Effector CD8-positive, alpha-beta T cell (primary cell): ENCODE measurements around the gene PLD1.
A peak's percentile ranks its signal among the peaks of the same experiment; 100 is the strongest.

Source experiments
- DNase-seq: peaks from one replicate; lab custom pipeline; 2025; lab: John Stamatoyannopoulos, UW

The PLD1 gene

DNA sequence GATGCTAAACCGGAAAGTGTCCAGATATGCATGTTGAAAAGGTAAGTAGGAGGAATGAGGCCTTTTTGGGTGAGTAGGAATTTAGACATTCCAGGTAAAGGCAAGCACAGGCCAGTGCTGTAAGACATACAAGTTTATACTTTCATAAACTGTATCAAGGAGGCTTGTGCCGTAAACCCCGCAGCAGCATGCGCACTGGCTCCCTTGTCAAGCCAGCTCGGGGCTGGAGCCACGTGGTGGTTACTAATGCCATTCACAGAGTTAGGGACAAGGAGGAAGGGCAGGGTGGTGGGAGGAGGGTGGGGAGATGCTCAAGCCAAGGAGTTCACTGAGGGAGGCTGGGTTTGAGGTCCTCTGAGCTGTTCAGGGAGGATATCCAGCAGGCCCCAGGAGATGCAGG is 35.8 kb downstream of the PLD1 start:
- DNase-seq = no peak

DNA sequence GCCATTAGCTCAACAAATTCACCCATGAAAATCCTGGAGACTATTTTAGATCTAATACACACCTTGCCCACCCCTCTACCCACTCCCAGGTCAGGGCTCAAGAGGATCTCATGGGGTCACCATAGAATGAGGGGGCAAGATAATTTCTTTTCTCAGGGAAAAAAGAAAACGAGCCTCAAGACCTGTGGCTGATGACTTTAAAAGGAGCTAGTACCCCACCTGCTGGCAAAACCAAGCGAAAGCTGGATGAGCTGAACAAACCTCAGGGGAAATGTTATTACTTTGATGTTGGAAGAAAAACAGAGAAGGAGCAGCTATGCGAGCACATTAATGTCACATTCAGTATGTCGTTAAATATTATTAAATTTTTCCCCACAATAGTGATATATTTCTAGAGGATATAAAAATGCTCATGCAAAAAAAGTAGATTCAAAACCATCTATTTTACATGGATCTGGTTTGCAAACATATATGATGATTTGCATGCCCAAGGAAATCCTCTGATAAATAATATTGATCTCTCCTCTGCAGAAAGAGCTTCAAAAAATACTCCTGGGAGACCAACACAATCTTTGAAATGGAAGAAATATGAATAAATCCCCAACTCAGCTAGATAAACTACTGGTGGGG is 37.7 kb downstream of the PLD1 start:
- DNase-seq = peak; percentile 21

DNA sequence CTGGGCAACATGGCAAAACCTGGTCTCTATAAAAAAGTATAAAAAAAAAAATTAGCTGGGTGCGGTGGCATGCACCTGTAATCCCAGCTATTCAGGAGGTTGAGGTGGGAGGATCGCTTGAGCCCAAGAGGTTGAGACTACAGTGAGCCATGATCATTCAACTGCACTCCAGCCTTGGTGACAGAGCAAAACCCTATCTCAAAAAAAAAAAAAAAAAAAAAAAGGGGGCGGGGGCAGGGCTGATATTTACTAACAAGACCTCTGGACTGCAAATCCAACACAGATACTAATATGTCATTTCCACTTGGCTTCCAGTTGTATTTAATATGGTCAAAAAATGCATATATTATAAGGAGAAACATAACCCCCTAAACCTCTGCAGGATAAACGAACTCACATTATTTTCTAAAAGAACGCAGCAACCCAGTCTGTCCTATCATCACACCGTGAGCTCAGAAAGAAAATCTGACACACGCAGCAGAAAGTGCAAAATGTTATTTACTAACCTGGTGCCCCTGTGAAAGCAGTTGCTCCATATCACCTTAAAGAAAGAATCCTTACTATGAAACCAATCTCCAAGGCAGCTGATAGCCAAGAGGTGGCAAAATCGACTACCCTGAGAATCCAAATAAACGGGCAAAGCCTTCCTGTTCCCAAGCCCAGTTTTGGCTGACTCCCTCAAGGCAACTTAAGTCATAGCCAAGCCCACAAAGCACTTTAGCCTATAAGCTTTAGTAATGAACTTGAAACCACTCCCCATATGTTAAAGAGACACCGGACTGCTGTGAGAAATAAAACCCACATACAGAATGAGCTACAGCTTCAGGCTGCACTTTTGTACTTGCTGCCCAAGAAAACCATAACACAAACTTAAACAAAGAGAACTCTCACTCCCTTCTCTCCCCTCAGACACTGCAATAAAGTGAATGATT is 39.3 kb downstream of the PLD1 start:
- DNase-seq = no peak

DNA sequence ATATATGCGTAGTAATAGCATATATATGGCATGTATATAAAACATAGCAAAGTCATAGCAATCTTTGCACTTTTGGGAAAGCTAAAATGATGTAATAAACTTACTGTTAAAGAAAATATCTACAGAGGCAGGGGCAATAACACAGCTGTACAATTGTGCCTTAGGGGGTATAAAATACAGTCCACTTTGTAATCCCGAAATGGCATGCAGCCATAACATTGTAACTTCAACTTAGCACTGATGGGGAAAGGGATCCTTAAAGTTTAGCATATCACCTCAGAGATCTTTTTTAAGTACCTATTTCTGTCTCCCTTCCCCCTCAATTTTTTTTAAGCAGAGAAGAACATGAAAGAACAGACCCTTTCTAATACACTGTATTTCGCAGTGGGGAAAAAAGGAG is 40.8 kb downstream of the PLD1 start:
- DNase-seq = no peak

DNA sequence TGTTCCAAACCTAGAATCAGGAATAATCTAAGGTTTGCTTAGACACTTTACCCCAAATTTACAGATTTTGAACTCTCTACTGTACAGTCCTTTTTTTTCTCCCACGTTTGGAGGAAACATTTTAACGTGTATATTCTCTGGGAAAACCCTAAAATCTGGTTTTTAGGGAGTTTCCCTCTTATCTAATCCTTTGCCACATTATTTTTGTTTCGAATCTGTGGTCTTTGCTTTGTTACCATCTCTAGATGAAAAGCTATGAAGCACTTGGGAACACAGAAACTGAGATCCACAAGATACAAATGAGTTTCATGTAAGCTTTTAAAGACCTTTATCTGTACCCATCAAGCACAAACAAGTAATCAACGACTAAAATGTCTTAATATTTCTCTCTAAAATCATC is 41.3 kb downstream of the PLD1 start:
- no peak for DNase-seq

DNA sequence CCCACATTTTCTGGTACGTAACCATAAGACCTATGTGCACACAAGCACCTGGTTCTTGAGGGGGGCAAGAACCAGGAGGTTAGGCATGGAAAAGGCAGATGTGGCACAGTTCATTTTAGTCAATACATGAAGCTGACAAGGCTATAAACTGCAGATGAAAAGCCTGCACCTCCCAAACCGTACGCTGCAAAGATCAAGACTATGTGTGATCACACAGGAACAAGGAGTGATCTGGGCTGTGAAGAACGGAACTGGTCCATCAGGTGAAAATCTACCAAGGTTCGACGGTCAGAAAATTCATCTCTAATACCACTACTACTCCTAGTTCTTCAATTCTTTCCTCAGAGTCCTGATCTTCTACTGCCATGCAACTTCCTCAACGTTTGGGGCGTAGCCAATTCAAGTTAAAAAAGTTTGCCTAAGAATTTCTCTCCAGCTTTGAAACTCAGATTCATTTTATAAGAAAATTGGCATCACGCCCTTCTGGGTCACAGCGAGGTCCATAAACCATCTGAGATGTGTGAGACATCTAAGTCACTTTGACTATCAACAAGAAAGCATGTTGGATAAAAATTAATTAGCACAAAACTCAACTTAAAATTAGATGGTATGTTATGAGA is 41.9 kb downstream of the PLD1 start:
- no peak for DNase-seq

DNA sequence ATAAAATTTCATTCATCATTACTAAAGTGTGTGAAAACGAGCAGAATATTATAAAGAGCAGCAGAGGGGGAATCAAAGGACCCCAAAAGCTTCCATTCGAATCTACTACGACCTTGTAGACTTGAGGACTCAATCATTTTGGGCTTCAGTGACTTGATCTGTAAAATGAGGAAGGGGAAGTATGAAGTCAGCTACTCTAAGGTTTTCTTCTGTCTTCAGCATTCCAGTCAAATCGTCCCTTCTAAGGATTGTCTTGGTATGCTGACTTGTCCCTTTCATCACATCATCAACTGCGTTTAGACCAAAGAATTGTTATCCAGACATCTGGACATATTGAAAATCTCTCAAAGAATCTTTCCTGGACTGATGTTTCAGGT is 44.8 kb downstream of the PLD1 start:
- no peak for DNase-seq

DNA sequence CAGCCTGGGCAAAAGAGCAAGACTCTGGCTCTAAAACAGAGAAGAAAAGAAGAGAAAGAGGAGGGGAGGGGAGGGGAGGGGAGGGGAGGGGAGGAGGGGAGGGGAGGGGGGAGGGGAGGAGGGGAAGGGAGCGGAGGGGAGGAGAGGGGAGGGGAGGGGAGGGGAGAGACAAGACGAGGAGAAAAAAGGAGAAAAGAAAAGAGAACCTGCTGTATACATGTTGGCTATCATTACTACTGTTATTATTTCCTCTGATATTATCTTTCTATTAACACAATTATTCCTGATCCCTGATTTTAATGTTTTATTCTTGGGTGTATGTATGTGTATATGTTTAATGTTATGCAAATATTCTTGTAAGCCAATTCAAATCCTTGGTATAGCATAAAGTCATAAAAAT is 46.9 kb downstream of the PLD1 start:
- DNase-seq = no peak

DNA sequence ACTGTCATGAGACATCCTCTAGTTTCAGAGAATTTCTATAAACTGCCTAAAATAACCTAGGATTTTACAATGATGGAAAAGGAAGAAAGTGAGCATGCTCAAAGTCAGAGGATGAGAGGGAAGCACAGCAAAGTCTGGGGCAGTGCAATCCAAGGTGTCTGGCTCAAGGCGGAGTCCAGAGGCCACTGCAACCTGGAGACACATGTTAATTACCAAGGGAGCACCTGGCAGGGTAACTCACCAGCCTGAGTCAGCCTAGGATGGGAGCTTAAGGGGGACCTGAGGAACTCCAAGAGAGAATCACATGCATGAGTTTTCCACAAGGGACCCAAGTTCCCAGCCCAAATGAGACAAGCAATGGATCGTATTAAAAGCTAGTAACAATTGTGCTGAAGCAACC is 49.8 kb downstream of the PLD1 start:
- no peak for DNase-seq

DNA sequence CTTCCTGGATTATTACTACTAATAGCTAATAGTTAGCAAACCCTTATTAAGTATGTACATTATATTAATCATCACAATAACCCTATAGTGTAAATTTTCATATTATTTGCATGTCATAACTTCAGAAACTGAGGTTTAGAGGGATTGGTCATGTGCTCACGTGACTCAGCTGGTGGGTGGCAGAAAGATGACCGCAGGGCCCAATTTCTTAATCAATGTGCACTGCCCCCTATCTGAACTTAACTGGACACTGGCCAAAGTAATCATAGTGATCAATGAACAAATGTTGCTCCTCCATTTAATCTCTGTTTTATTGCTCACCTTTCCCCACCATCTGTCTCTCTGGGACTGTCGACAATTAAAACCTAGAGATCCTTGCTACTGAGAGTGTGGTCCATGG is 52.2 kb downstream of the PLD1 start:
- DNase-seq = no peak

DNA sequence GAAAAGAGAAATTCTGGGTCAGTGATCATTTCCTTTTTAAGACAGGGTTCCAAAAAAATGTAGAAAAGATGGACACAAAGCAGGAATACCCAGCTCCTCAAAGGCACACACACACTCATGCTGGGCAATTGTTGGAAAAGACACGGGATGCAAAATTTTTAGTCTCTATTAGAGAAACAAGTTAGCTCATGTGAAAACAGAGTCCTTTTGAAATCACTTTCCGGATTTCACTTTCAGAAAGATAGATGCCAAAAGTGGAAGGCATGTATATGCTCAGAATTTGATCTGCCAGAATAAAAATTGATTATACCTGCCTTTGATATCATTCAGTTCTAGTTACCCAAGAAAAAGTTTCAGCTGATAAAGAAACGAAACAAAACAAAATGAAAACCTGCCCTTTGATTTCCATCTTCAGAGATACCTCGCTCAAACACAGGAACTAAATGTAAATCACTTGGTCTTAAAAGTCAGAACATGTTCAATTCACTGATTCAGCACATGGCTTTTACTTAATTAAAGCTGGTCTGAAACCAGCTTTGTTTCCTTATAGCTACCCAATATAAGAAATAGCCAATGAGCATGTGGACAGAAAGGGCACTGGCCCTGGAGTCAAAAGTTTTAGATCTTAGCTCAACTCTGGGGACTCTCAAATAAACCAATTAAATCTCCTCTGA is 52.8 kb downstream of the PLD1 start:
- no peak for DNase-seq

DNA sequence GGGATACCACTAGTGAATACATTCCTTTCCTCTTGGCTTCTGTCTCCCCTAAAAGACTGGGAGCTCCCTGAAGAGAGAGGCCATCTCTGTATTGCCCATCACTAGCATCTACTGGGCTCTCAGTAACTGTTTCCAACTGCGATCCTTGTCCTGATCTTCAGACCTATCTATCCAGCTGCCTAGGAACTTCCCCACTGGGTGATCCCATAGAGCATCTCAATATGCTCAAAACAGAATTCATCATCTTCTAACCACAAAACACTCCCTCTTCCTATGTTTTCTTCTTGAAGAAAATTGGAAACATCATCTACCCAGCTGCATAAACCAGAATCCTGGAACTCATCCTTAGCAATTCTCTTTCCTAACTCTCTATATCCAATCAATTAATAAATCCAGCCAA is 54.6 kb downstream of the PLD1 start:
- no peak for DNase-seq

DNA sequence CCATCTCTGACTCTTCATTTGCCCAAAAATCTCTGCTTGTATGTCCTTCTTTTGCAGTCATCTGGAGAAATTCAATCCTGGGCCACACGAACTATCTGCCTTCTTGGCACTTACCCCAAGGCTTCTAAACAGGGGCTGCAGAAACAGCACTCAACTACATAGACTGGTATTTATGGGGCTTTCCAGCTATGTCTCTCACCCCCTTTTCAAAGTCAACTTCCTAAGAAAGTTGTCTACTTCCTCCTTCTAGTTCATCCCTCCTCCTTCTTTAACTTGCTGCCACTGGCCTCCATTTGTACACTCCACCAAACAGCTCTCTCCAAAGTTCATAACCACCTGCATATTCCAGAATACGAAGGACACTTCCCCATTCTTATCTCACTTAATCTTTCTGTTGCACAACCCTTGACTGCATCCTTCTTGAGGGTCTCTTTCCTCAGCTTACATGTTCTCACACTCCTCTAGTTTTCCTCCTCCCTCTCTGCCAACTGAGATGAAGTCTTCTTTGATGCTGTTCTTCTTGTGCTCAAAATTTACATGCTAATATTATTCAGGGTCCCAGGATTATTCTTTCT is 55.2 kb downstream of the PLD1 start:
- DNase-seq = no peak

DNA sequence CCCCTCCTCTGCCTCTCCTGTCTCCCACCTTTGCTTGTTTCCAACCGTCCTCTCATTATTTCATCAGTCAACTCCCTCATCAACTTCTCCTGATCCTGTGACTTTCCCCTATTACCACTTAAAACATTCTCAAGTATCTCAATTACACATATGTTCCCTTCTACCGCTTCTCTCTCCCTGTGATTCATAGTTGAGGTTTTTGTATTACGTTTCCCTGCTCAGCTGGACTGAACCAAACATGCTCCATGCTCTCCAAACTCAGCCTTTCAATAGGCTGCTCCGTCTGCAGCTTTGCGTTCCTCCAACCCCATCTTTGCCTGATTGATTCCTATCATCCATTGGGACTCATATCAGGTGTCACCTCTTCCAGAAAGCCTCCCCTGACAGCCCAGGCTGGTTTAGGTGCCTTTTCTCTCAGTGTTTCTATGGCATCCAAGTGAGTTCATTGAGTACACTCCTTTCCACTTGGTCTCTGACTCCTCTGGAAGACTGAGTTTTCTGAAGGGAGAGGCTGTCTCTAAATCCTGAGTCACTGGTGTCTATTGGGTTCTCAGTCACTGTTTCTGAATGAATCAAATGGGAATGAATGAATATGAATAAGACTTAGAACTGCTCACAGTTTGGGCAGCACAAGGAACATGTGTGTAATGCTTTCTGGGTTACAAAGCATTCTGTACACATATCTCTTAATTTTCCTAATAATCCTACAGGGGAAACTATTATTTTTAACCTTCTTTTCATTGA is 56.4 kb downstream of the PLD1 start:
- no peak for DNase-seq

DNA sequence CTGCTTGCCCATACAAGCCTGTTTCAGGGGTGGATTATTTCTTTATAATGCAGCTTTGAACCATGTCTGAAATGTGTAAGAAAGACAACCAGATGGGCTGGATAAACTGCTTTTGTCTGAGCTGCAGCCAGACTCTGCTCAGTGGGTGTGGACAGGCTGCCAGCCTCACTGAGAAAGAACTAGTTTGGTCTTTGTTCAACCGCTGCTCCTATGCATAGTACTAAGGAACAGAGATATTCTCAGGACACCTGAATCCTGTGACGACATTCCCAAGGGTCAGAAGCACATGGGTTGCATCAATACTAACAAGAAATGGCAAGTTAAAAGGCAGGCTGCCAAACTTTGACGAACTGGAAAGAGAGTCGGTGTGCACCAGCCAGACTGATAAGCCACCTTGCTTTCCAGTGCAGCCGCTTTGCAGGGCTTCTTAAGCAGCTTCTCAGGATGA is 57.2 kb downstream of the PLD1 start:
- no peak for DNase-seq

DNA sequence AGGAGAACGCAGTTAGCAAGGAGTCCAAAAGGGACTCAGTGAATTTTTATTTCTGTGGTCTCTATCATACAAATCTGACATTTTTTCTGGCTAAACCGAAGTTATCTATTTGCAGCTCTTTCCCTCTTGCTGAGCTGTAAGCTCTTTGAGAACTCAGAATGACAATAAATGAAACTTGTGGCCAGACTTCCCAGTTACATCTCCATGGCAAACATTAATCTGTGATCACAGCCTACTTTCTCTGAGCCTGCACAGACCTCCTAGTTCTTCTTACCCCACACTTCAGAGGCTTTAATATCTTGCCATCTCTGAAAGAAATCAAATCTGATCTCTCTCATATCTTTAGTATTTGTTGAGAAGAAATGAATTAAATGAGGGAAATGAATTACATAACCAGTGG is 58.0 kb downstream of the PLD1 start:
- DNase-seq = no peak

DNA sequence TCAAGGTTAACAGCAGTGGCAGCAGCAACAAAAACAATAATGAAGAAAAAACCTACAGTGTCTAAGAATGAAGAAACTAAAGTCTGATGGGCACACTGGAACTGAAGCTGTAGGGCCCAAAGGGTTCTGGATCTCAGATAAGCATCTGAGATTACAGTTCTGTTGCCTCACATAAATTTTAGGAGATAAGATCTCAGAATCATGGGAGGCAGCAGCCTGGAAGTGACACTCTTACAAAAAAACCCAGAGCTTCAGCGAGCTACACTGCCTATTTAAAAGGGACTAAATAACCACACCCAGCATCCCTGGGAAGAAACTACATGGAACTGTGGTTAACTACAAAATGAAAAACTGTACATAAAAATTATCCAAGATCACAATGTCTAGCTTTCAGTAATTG is 61.2 kb downstream of the PLD1 start:
- DNase-seq = no peak

DNA sequence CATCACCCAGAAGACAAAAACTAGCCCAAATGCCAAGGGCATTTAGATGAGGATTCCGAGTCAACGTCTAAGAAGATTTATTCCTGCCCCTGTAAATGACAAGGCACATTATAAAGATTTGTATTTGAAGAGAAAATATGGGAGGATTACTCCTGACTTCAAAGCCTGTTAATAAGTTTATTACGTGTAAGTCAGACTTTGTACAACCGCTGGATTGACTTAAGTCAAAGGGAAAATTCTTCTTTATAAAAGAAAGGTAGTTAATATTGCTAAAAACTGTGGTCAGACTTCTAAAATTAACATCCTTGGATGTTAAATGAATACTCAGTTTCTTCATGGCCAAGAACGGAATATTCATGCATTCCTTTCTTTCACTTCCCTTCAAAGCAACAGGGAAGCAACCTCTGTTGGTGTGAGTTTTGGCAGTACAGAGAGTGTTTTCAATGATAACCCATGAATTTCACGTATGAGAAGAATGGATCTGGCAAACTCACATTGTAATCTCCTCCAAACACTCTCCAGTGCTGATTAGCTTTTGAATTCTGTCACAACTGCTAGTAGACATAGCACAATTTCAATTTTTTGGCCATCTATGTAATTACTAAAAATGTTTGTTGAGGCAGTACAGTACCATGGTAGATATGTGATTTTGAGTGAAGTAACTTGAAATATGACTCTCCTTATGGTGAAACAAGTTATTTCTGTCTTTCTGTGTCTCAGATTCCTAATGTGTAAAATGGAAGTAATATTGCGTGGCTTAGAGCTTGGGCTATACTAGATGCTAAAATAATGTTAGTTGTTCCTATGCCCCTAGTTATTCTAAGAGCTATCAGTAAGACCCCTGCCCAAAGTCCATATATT is 62.0 kb downstream of the PLD1 start:
- no peak for DNase-seq

DNA sequence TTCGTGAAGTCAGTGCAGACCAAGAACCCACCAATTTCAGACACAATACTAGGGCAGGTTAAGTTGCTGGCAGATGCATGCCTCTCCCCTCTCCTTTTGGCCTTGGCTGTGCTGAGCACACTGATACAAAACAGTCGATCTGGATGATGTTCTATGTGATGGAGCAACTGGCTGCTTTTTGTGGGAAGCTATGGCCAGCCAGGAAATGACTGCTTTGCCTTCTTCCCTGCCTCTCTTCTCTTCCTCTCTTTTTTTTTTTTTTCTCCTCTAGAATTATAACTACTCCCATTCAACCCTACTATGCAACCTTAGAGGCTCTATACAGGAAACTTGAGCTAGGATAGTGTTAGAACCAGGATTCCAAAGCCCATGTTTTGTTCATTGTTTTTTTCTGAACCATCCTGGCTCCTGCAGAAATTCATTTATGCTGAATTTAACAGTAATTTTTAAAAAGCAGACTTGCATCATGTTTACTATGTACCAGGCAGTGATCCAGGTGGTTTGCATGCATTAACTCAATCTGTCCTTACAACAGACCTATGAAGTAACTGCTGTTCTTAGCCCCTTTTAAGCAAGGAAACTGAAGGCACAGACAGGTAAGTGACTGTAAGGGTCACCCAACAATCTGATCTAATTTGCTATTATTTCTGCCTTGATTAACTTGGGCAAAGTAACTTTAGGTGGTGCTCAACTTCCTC is 62.9 kb downstream of the PLD1 start:
- no peak for DNase-seq
